GM23338 (cell line): ENCODE results near the gene UBA1. TPM values are rescaled to one million over a fixed set of nuclear protein-coding genes. Genes with fewer than 3 reads are reported as not detected.

ENCODE experiments used
- ATAC-seq: fragments of 200-7000 bp; cut with Tn5 transposase; 3 replicates; pipeline ENCODE4 v1.9.1; 2020
- DNase-seq: peaks from one replicate; pipeline ENCODE4 v3.0.0-alpha.2; 2015; ENCODE audit warnings: low spot score
- H2AFZ ChIP-seq: fragments of 200-600 bp; sonication (generic); 2 replicates; pipeline ENCODE4 v1.8.0; 2016; ENCODE audit warnings: antibody characterized with exemption, mild to moderate bottlenecking, moderate library complexity
- H3F3A ChIP-seq: fragments of 200-600 bp; sonication (generic); replicated peaks from 2 replicates; pipeline ENCODE4 v1.8.0; 2017; ENCODE audit warnings: antibody characterized with exemption, mixed run types, low read depth
- H3K27ac ChIP-seq: fragments of 200-600 bp; sonication (generic); 2 replicates; pipeline ENCODE4 v1.6.1; 2016; ENCODE audit warnings: low read depth
- H3K27me3 ChIP-seq: fragments of 200-600 bp; sonication (generic); 2 replicates; pipeline ENCODE4 v1.8.0; 2016; ENCODE audit warnings: mild to moderate bottlenecking, mixed run types, moderate library complexity; ENCODE audit not compliant: insufficient read depth
- H3K36me3 ChIP-seq: fragments of 200-600 bp; sonication (generic); 2 replicates; pipeline ENCODE4 v1.8.0; 2016; ENCODE audit warnings: mild to moderate bottlenecking; ENCODE audit not compliant: insufficient read depth
- H3K4me1 ChIP-seq: fragments of 200-600 bp; sonication (generic); 2 replicates; pipeline ENCODE4 v1.8.0; 2016; ENCODE audit warnings: mild to moderate bottlenecking, moderate library complexity; ENCODE audit not compliant: insufficient read depth
- H3K4me2 ChIP-seq: fragments of 200-600 bp; sonication (generic); 2 replicates; pipeline ENCODE4 v1.7.1; 2017; ENCODE audit warnings: mixed run types
- H3K4me3 ChIP-seq: fragments of 200-600 bp; sonication (generic); 2 replicates; pipeline ENCODE4 v1.6.1; 2016; ENCODE audit warnings: mixed run types
- H3K79me2 ChIP-seq: fragments of 200-600 bp; sonication (generic); replicated peaks from 2 replicates; pipeline ENCODE4 v1.8.0; 2017; ENCODE audit warnings: mild to moderate bottlenecking; ENCODE audit not compliant: insufficient read depth
- H3K9me2 ChIP-seq: fragments of 200-600 bp; sonication (generic); 2 replicates; pipeline ENCODE4 v1.8.0; 2017; ENCODE audit not compliant: insufficient read depth
- H4K20me1 ChIP-seq: fragments of 200-600 bp; sonication (generic); replicated peaks from 2 replicates; pipeline ENCODE4 v1.8.0; 2017; ENCODE audit warnings: mild to moderate bottlenecking; ENCODE audit not compliant: insufficient read depth
- H3K27ac Mint-ChIP-seq: 2 replicates; pipeline ENCODE4 v1.8.0; 2020; ENCODE audit warnings: inconsistent platforms, mild to moderate bottlenecking, moderate library complexity, mixed read lengths
- H3K27me3 Mint-ChIP-seq: 3 replicates; pipeline ENCODE4 v1.8.0; 2022; ENCODE audit warnings: low read depth, mild to moderate bottlenecking, moderate library complexity, mixed read lengths, inconsistent platforms; ENCODE audit not compliant: insufficient read depth, poor library complexity
- H3K36me3 Mint-ChIP-seq: 3 replicates; pipeline ENCODE4 v1.8.0; 2021; ENCODE audit warnings: low read depth, mild to moderate bottlenecking, inconsistent platforms, moderate library complexity, mixed read lengths
- H3K4me1 Mint-ChIP-seq: 3 replicates; pipeline ENCODE4 v1.8.0; 2020; ENCODE audit warnings: mild to moderate bottlenecking, inconsistent platforms, mixed read lengths
- H3K4me3 Mint-ChIP-seq: 3 replicates; pipeline ENCODE4 v1.8.0; 2021; ENCODE audit warnings: moderate library complexity, mild to moderate bottlenecking, inconsistent platforms, mixed read lengths
- H3K9me3 Mint-ChIP-seq: 3 replicates; pipeline ENCODE4 v1.8.0; 2020; ENCODE audit warnings: moderate library complexity, mild to moderate bottlenecking, inconsistent platforms, mixed read lengths
- CREB1 ChIP-seq: fragments of 250-450 bp; sonication (Bioruptor Pico); IDR thresholded peaks from 2 replicates; pipeline ENCODE4 v1.5.0; 2020; ENCODE audit warnings: low read depth, mild to moderate bottlenecking, moderate library complexity
- ETS1 ChIP-seq: IDR thresholded peaks from 2 replicates; pipeline ENCODE4 v1.6.1; 2016; ENCODE audit warnings: antibody characterized with exemption
- EZH2 ChIP-seq: fragments of 200-600 bp; sonication (generic); IDR thresholded peaks from one replicate; pipeline ENCODE4 v1.8.0; 2017; ENCODE audit warnings: antibody characterized with exemption, mild to moderate bottlenecking, low read depth; ENCODE audit not compliant: unreplicated experiment
- EZH2phosphoT487 ChIP-seq: fragments of 200-600 bp; sonication (generic); IDR thresholded peaks from one replicate; pipeline ENCODE4 v1.8.1; 2018; ENCODE audit warnings: antibody characterized with exemption; ENCODE audit not compliant: unreplicated experiment
- JUNB ChIP-seq: IDR thresholded peaks from one replicate; pipeline ENCODE4 v1.6.1; 2016; ENCODE audit warnings: antibody characterized with exemption; ENCODE audit not compliant: unreplicated experiment
- NANOG ChIP-seq: IDR thresholded peaks from 2 replicates; pipeline ENCODE4 v1.6.1; 2016; ENCODE audit warnings: antibody characterized with exemption, borderline replicate concordance
- STAT1 ChIP-seq: IDR thresholded peaks from one replicate; pipeline ENCODE4 v1.6.1; 2016; ENCODE audit warnings: antibody characterized with exemption; ENCODE audit not compliant: unreplicated experiment
- ZNF114 ChIP-seq: fragments of 250-450 bp; sonication (Bioruptor Pico); IDR thresholded peaks from 2 replicates; pipeline ENCODE4 v1.5.0; 2020; ENCODE audit warnings: mild to moderate bottlenecking, moderate library complexity
- ZNF462 ChIP-seq: fragments of 250-450 bp; sonication (Bioruptor Pico); IDR thresholded peaks from 2 replicates; pipeline ENCODE4 v1.5.0; 2020; ENCODE audit warnings: mild to moderate bottlenecking, moderate library complexity
- polyA plus RNA-seq: library from polyadenylated mRNA; unstranded; fragments of >200 nt; fragmentation: Nextera tagmentation; extraction: Ambion mirVana; gene quantifications from 2 replicates; pipeline ENCODE4 v1.2.1, GENCODE V29; 2016
- total RNA-seq: library from RNA; depleted of rRNA; stranded (reverse); fragments of >200 nt; shearing (Covaris generic); gene quantifications from 2 replicates; pipeline ENCODE4 v1.2.3, GENCODE V29; 2014

The UBA1 gene
- total and polyA plus RNA-seq, 2 experiments from 2014 or later, result 104 to 377 TPM

DNA sequence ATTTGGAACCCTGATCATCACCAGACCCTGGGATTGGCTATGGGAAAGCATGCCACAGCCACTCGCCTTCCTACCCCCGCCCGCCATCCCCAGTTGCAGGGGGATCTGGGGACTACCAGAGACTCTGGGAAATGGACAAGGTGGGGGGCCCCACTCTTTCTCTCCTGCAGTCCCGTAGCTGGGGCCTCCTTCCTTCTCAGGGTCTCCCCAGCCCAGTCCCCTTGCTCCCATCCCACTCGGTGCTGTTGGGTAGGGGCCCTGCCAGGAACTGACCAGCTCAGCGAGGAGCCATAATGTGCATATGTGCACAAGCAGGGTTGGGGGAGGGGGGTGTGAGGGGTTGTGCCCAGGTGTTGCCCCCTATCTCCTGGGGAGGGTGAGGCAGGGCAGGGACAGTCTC lies 35.8 kb downstream of the UBA1 start:
- ATAC-seq (no peak), DNase-seq (no peak)
- no peak overlapping the region for H3K27ac ChIP-seq
- H3K36me3 ChIP-seq, result peaks cover 6% of the 10 kb centered on the region
- Mint-ChIP-seq H3K36me3 (peaks cover 34% of the 10 kb centered on the region), H3K4me1 (no peaks in the 10 kb centered on the region; the same call in 2 of the 3 replicates), H3K27me3 (peaks cover 4% of the 10 kb centered on the region), H3K4me3 (no peak overlapping the region), H3K9me3 (no peaks in the 10 kb centered on the region; the same call in 1 of the 3 replicates), H3K27ac (no peak overlapping the region)
- no peaks in the 10 kb centered on the region for H3K27me3 ChIP-seq
- H3F3A ChIP-seq, result no peaks in the 10 kb centered on the region
- no peak overlapping the region for H2AFZ ChIP-seq
- H3K4me2 ChIP-seq, result no peak overlapping the region
- peaks cover 7% of the 10 kb centered on the region for H3K79me2 ChIP-seq
- no peaks in the 10 kb centered on the region for H3K9me2 ChIP-seq
- no peaks in the 10 kb centered on the region; the same call in 1 of the 2 replicates for H3K4me1 ChIP-seq
- no peaks in the 10 kb centered on the region for H4K20me1 ChIP-seq
- H3K4me3 ChIP-seq, result no peak overlapping the region
- no peak for TF ChIP-seq ETS1

DNA sequence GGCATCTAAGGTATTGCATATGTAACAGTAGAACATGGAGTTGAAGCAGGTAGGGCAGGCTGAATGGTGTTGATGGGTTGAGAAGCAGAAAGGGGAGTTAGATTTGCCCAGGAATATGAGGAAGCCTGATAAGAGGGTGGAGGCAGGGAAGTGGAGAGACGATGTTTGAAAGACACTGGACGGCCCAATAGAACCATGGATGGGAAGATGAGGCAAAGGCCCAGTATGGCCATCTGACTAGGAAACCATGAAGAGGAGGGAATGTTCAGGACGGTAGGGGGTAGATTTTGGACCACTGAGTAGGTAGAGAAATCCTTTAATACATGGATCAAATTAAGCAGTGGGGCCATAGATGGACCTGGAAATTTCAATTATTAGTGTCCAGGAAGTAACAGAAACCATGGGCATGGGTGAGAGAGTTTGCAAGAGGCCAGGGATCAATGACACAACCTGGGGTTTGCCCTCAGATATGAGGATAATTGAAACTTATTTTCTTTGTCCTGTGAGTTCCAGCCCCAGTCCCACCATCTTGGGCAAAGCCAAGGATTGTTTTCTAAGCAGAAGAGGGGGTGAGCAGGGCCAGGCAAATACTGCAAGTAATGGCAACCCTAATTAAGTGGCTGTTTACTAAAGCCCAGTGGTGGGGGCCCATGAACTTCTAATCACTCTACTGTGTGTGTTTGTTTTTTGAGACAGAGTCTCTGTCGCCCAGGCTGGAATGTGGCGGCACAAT lies 36.7 kb downstream of the UBA1 start:
- Histone ChIP-seq H2AFZ (no peak overlapping the region), H3K27ac (no peak overlapping the region), H3K4me1 (peaks cover 4% of the 10 kb centered on the region), H3K79me2 (peaks cover 15% of the 10 kb centered on the region), H3K4me2 (no peak overlapping the region), H3K9me2 (no peaks in the 10 kb centered on the region), H3F3A (no peaks in the 10 kb centered on the region), H3K36me3 (peaks cover 4% of the 10 kb centered on the region), H4K20me1 (no peaks in the 10 kb centered on the region), H3K27me3 (no peaks in the 10 kb centered on the region), H3K4me3 (no peak overlapping the region)
- Mint-ChIP-seq H3K4me3 (no peak overlapping the region), H3K27ac (peak overlapping the region; percentile 68; the same call in 1 of the 2 replicates), H3K36me3 (peaks cover 25% of the 10 kb centered on the region), H3K4me1 (peaks cover 2% of the 10 kb centered on the region; the same call in 2 of the 3 replicates), H3K9me3 (no peaks in the 10 kb centered on the region; the same call in 1 of the 3 replicates), H3K27me3 (peaks cover 4% of the 10 kb centered on the region)
- TF ChIP-seq CREB1 (CRISPR knock-in tag) (no peak), EZH2 (no peak), NANOG (no peak), EZH2phosphoT487 (no peak)
- DNase-seq (no peak), ATAC-seq (no peak)

DNA sequence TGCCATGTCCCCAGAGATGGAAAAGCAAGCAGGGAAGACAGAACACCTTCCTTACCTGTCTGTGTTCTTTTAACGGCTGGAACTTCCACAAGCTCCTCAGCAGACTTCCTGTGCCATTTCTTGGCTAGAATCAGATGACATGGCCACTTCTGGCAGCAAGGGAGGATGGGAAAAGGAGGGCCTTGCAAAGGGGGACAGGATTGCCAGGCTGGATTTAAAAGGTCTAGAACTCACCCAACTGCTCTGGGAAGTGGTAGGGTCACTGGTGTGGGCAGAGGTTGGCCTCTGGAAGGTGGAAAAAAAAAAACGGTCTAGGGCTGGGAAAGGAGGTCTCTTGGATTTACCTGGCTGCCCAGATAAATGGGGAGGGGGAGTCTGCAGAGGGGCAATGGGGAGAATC lies 37.5 kb downstream of the UBA1 start:
- H3K79me2 ChIP-seq, result peaks cover 24% of the 10 kb centered on the region
- no peak overlapping the region for H3K27ac ChIP-seq
- H3K4me1 Mint-ChIP-seq, result peaks cover 10% of the 10 kb centered on the region; the same call in 2 of the 3 replicates
- ATAC-seq (no peak), DNase-seq (no peak)
- H4K20me1 ChIP-seq, result no peaks in the 10 kb centered on the region
- H3K27ac Mint-ChIP-seq, result no peak overlapping the region
- H3K9me3 Mint-ChIP-seq, result no peaks in the 10 kb centered on the region; the same call in 1 of the 3 replicates
- no peaks in the 10 kb centered on the region for H3K36me3 ChIP-seq
- no peak overlapping the region for H3K4me3 Mint-ChIP-seq
- no peak overlapping the region for H3K4me3 ChIP-seq
- H3K4me2 ChIP-seq, result no peak overlapping the region
- peaks cover 4% of the 10 kb centered on the region for H3K27me3 Mint-ChIP-seq
- H3K9me2 ChIP-seq, result no peaks in the 10 kb centered on the region
- no peaks in the 10 kb centered on the region for H3F3A ChIP-seq
- peaks cover 4% of the 10 kb centered on the region for H3K4me1 ChIP-seq
- H3K27me3 ChIP-seq, result no peaks in the 10 kb centered on the region
- no peak overlapping the region for H2AFZ ChIP-seq
- peaks cover 18% of the 10 kb centered on the region for H3K36me3 Mint-ChIP-seq
- TF ChIP-seq STAT1 (no peak), ZNF114 (CRISPR knock-in tag) (no peak), JUNB (no peak), ZNF462 (CRISPR knock-in tag) (no peak)
